RPMI7951 (cell line): ENCODE measurements around the gene PTPRN2. TPM values are rescaled to one million over a fixed set of nuclear protein-coding genes. Genes with fewer than 3 reads are reported as not detected.

Source experiments
- DNase-seq: peaks from one replicate; pipeline ENCODE4 v3.0.0-alpha.2; 2012; ENCODE audit warnings: low read depth
- total RNA-seq: library from RNA; depleted of rRNA; stranded (reverse); fragments of >200 nt; shearing (Covaris generic); gene quantifications from 2 replicates; pipeline ENCODE4 v1.2.3, GENCODE V29; 2014

The PTPRN2 gene
- total RNA-seq, 1 experiment from 2014 or later = 9.0 TPM

GRCh38 chr7:157796846-157797245 lies 790.8 kb downstream of the PTPRN2 start:
- DNase-seq = no peak

- no peak for DNase-seq
These were observed 792.0 kb downstream of the PTPRN2 start for GRCh38 chr7:157795643-157796042.

GRCh38 chr7:157795199-157795598 lies 792.4 kb downstream of the PTPRN2 start:
- DNase-seq = no peak

- DNase-seq = no peak
These were observed 792.9 kb downstream of the PTPRN2 start for GRCh38 chr7:157794746-157795065.

- no peak for DNase-seq
These were observed 793.5 kb downstream of the PTPRN2 start for GRCh38 chr7:157793973-157794745.

GRCh38 chr7:157793087-157793353 lies 794.6 kb downstream of the PTPRN2 start:
- no peak for DNase-seq

- no peak for DNase-seq
These were observed 795.2 kb downstream of the PTPRN2 start for GRCh38 chr7:157792241-157793086.

GRCh38 chr7:157791666-157792065 lies 796.0 kb downstream of the PTPRN2 start:
- DNase-seq = no peak

GRCh38 chr7:157791261-157791660 lies 796.4 kb downstream of the PTPRN2 start:
- no peak for DNase-seq

- DNase-seq = no peak
These were observed 797.7 kb downstream of the PTPRN2 start for GRCh38 chr7:157789942-157790341.

- no peak for DNase-seq
These were observed 798.5 kb downstream of the PTPRN2 start for GRCh38 chr7:157789094-157789493.

GRCh38 chr7:157788573-157788972 lies 799.0 kb downstream of the PTPRN2 start:
- no peak for DNase-seq

- no peak for DNase-seq
These were observed 800.3 kb downstream of the PTPRN2 start for GRCh38 chr7:157787275-157787701.

GRCh38 chr7:157786375-157787274 lies 801.0 kb downstream of the PTPRN2 start:
- no peak for DNase-seq

- DNase-seq = no peak
These were observed 802.0 kb downstream of the PTPRN2 start for GRCh38 chr7:157785486-157786186.

GRCh38 chr7:157784979-157785441 lies 802.6 kb downstream of the PTPRN2 start:
- peak; percentile 19 for DNase-seq

- DNase-seq = no peak
These were observed 803.4 kb downstream of the PTPRN2 start for GRCh38 chr7:157784041-157784835.

GRCh38 chr7:157782041-157782440 lies 805.6 kb downstream of the PTPRN2 start:
- DNase-seq = no peak

- DNase-seq = peak; percentile 38
These were observed 806.9 kb downstream of the PTPRN2 start for GRCh38 chr7:157780721-157781120.

- no peak for DNase-seq
These were observed 807.3 kb downstream of the PTPRN2 start for GRCh38 chr7:157780312-157780711.

GRCh38 chr7:157779206-157779605 lies 808.4 kb downstream of the PTPRN2 start:
- no peak for DNase-seq
